Uterus (tissue), 4 donors: ENCODE data around the gene DTD2. TPM values are rescaled to one million over a fixed set of nuclear protein-coding genes. Genes with fewer than 3 reads are reported as not detected.
A peak's percentile ranks its signal among the peaks of the same experiment; 100 is the strongest.

ENCODE experiments used
- DNase-seq, 2 donors: peaks; one replicate each; pipeline ENCODE4 v3.0.0-alpha.2; 2019 to 2020
- H3K27ac ChIP-seq, 2 donors: fragments of 200-600 bp; sonication (generic); 1 replicate in 1 of 2; 2 replicates in 1 of 2; pipeline ENCODE4 v1.5.1; 2016 to 2018
- H3K27me3 ChIP-seq, 2 donors: fragments of 200-600 bp; sonication (generic); one replicate each; pipeline ENCODE4 v1.5.1; 2018 to 2019; ENCODE audit warnings: control low read depth in 1 of 2
- H3K36me3 ChIP-seq, 2 donors: fragments of 200-600 bp; sonication (generic); one replicate each; pipeline ENCODE4 v1.5.1; 2019; ENCODE audit warnings: control low read depth in 1 of 2
- H3K4me1 ChIP-seq, 2 donors: fragments of 200-600 bp; sonication (generic); one replicate each; pipeline ENCODE4 v1.5.1; 2018 to 2019; ENCODE audit warnings: control low read depth in 1 of 2
- H3K4me3 ChIP-seq, 2 donors: fragments of 200-600 bp; sonication (generic); 1 replicate in 1 of 2; 2 replicates in 1 of 2; pipeline ENCODE4 v1.5.1; 2018 to 2019; ENCODE audit warnings: mild to moderate bottlenecking in 1 of 2
- H3K9me3 ChIP-seq, 2 donors: fragments of 200-600 bp; sonication (generic); one replicate each; pipeline ENCODE4 v1.5.1; 2019; ENCODE audit warnings: control low read depth in 1 of 2
- POLR2A ChIP-seq, 2 donors: fragments of 450-650 bp; IDR thresholded peaks; one replicate each; pipeline ENCODE4 v1.6.1; 2016; ENCODE audit warnings: antibody characterized with exemption in 2 of 2, mild to moderate bottlenecking in 1 of 2, moderate library complexity in 1 of 2
- intact Hi-C: fragments of 100-400 bp; cut with DNase I; formaldehyde crosslinking; loops from one replicate; pipeline ENCODE4 v1.15.1; 2023; ENCODE audit warnings: low total_unique reads
- total RNA-seq, 4 donors: library from RNA; depleted of rRNA in 3 of 4; stranded (reverse); fragments of >200 nt in 3 of 4; gene quantifications; one replicate each; pipeline versions ENCODE4 v1.1.0 to v1.2.4, GENCODE V29; 2014 to 2023
- TF ChIP-seq, protein P1 (sequence below), 4 experiments: fragments of 200-600 bp in 2 of 4; fragments of 450-650 bp in 2 of 4; sonication (generic) in 2 of 4; IDR thresholded peaks; one replicate each; pipeline ENCODE4 v1.5.1; 2016 to 2019; ENCODE audit warnings: antibody characterized with exemption in 4 of 4, mild to moderate bottlenecking in 2 of 4, moderate library complexity in 1 of 4
- donor health status: DM: yes; HTN: yes; CAD: no.

The DTD2 gene
- total RNA-seq, 4 donors from 2014 or later, result 8.2 to 88.2 (median 36.3) TPM

GRCh38 chr14:31461545-31461944 lies 4.2 kb upstream of the DTD2 start:
- Histone ChIP-seq H3K4me1 (no peaks in the 10 kb centered on the region), H3K4me3 (no peak overlapping the region), H3K36me3 (no peaks in the 10 kb centered on the region), H3K9me3 (no peaks in the 10 kb centered on the region), H3K27me3 (no peaks in the 10 kb centered on the region), H3K27ac (no peak overlapping the region)
- TF ChIP-seq, protein P1, sequence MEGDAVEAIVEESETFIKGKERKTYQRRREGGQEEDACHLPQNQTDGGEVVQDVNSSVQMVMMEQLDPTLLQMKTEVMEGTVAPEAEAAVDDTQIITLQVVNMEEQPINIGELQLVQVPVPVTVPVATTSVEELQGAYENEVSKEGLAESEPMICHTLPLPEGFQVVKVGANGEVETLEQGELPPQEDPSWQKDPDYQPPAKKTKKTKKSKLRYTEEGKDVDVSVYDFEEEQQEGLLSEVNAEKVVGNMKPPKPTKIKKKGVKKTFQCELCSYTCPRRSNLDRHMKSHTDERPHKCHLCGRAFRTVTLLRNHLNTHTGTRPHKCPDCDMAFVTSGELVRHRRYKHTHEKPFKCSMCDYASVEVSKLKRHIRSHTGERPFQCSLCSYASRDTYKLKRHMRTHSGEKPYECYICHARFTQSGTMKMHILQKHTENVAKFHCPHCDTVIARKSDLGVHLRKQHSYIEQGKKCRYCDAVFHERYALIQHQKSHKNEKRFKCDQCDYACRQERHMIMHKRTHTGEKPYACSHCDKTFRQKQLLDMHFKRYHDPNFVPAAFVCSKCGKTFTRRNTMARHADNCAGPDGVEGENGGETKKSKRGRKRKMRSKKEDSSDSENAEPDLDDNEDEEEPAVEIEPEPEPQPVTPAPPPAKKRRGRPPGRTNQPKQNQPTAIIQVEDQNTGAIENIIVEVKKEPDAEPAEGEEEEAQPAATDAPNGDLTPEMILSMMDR (IDR thresholded peaks at IDR 0.05), result no peak
- no peak for TF ChIP-seq POLR2A (IDR thresholded peaks at IDR 0.05)
- intact Hi-C loops, result no loop called here
- DNase-seq, result no peak

DNA sequence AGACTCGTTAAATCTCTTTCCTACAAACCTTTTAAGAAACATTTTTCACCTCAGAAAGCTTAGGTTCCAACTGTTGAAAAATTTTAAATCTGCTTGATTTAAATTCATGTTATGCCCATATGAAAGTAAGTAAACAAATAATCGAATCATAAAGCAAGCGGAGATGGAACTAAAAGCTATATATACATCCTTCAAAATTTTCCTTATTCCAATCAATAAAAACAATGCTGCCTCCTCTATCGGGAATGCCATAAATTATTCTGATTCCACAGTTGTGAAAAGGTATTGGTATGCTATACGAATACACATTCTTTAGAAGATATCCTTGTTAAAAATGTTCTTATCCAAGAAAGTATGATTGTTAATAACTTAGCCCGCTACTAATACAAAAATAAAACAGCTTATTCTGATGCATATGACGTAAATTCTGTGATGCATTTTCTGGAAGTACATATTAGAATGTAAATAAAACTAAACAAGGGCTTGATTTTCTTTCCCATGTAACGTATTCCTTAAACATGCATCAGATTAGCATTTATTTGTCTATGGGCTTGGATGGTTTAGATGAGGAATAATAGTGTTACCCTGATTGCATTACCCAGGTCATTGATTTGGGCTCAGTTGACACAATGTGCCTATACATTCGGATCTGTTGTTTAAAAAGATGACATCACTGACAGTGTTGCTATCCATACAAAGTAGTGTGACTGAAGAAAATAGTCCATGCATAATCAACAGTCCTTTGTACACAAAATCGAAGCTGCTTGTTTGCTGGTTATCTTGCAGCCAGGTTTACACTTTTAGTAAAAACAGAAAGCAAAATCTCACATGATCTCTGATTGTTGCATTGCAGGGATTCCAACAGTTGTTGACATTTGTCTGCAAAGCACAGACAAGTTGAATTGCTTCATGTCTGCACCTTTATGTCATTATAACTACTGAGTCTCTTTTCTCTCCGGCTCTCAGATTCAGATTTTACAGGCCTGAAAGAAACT lies 656 bp upstream of the DTD2 start:
- Histone ChIP-seq H3K9me3 (no peaks in the 10 kb centered on the region), H3K27ac (peak overlapping the region; percentile 90 to 92), H3K27me3 (no peaks in the 10 kb centered on the region), H3K4me3 (peak overlapping the region; percentile 73 to 78), H3K36me3 (no peaks in the 10 kb centered on the region), H3K4me1 (peaks cover 0 to 7% of the 10 kb centered on the region in 2 donors)
- TF ChIP-seq POLR2A (IDR thresholded peaks at IDR 0.05), result no peak
- TF ChIP-seq, protein P1 (IDR thresholded peaks at IDR 0.05), result no peak
- no peak for DNase-seq
- intact Hi-C loops, result no loop called here

DNA sequence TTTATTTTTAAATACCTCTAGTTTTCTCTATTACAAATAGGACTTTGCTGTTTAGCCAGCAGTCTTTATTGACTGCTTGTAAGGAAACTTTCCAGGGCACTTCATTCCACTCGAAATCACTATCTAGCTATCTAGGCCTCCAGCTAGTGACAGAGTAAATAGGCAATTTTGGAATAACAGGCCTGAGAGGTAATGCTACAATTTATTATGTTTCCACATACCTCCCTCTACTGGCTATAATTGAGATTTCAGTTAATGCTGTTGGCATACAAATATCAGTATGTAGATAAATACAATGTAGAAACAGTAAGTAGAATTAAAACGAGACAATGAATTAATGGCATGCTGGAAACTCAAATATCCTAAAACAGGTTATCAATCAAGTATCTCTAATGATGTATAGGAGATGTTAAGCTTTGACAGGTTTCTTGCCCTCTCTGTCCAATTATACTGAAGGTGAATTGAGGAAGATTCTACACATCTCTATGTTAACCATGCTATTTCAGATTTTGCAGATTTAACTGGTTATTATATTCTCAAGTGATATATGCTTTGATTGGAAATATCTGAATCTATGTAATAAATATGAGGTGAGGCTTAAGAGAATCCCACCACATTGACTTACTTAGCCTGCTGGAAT lies 7.2 kb downstream of the DTD2 start:
- no peak overlapping the region for H3K27ac ChIP-seq
- H3K4me3 ChIP-seq, result no peak overlapping the region
- intact Hi-C loops, result no loop called here
- no peaks in the 10 kb centered on the region for H3K36me3 ChIP-seq
- H3K27me3 ChIP-seq, result no peaks in the 10 kb centered on the region
- no peaks in the 10 kb centered on the region for H3K9me3 ChIP-seq
- DNase-seq, result no peak
- TF ChIP-seq, protein P1 (IDR thresholded peaks at IDR 0.05), result peak; percentile 35 to 52 (median 41)
- TF ChIP-seq POLR2A (IDR thresholded peaks at IDR 0.05), result no peak
- no peaks in the 10 kb centered on the region for H3K4me1 ChIP-seq

- intact Hi-C loops, result no loop called here
- no peak for DNase-seq
- no peaks in the 10 kb centered on the region for H3K4me1 ChIP-seq
- no peak overlapping the region for H3K27ac ChIP-seq
- H3K4me3 ChIP-seq, result no peak overlapping the region
- no peaks in the 10 kb centered on the region for H3K36me3 ChIP-seq
- no peaks in the 10 kb centered on the region for H3K27me3 ChIP-seq
- no peak for TF ChIP-seq POLR2A (IDR thresholded peaks at IDR 0.05)
- TF ChIP-seq, protein P1 (IDR thresholded peaks at IDR 0.05), result no peak
- no peaks in the 10 kb centered on the region for H3K9me3 ChIP-seq
These were observed 8.2 kb downstream of the DTD2 start for GRCh38 chr14:31449136-31449535.

DNA sequence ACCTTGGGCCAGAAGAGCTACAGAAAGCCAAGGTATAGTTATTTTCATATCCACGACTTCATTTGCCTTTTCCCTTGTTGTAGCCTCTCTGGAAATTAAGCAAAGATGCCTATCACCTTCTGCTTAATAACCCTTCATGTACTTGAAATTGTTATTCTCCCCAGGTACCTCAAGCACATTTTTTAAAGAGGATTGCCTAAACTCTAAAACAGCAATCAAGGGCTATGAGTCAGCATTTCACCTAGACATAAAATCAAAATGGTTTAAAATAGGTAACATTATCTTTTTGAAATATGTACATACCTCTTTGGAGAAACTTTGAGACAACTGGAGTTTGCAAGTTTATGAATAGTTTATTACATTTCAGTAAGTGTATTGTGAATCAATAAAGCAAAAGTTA lies 11.6 kb downstream of the DTD2 start:
- Histone ChIP-seq H3K27me3 (no peaks in the 10 kb centered on the region), H3K4me1 (no peaks in the 10 kb centered on the region), H3K4me3 (no peak overlapping the region), H3K36me3 (no peaks in the 10 kb centered on the region), H3K27ac (no peak overlapping the region), H3K9me3 (no peaks in the 10 kb centered on the region)
- TF ChIP-seq, protein P1 (IDR thresholded peaks at IDR 0.05), result no peak
- TF ChIP-seq POLR2A (IDR thresholded peaks at IDR 0.05), result no peak
- no peak for DNase-seq
- intact Hi-C loops, result no loop called here
